Transverse colon (tissue), 4 donors: ENCODE results near the gene INHBA. TPM values are rescaled to one million over a fixed set of nuclear protein-coding genes. Genes with fewer than 3 reads are reported as not detected.

ENCODE experiments used
- DNase-seq: peaks from one replicate; pipeline ENCODE4 v3.0.0-alpha.2; 2019
- H3K27ac ChIP-seq, 4 donors: fragments of 200-600 bp; sonication (generic); 2 replicates each; pipeline ENCODE4 v1.5.1; 2016 to 2018; ENCODE audit warnings: inconsistent platforms in 4 of 4
- H3K27me3 ChIP-seq: fragments of 200-600 bp; sonication (generic); 2 replicates; pipeline ENCODE4 v1.5.1; 2017; ENCODE audit warnings: inconsistent platforms
- H3K36me3 ChIP-seq, 4 donors: fragments of 200-600 bp; sonication (generic); 2 replicates each; pipeline ENCODE4 v1.5.1; 2017 to 2019; ENCODE audit warnings: inconsistent platforms in 4 of 4
- H3K4me1 ChIP-seq, 4 donors: fragments of 200-600 bp; sonication (generic); 2 replicates each; pipeline ENCODE4 v1.5.1; 2017 to 2020; ENCODE audit warnings: inconsistent platforms in 4 of 4
- H3K4me3 ChIP-seq, 4 donors: fragments of 200-600 bp; sonication (generic); 1 replicate in 1 of 4; 2 replicates in 3 of 4; pipeline versions ENCODE4 v1.5.1 to v1.6.1; 2017 to 2019; ENCODE audit warnings: inconsistent platforms in 4 of 4
- H3K9me3 ChIP-seq, 2 donors: fragments of 200-600 bp; sonication (generic); 2 replicates each; pipeline ENCODE4 v1.5.1; 2017 to 2019; ENCODE audit warnings: inconsistent platforms in 2 of 2
- EP300 ChIP-seq: sonication (generic); formaldehyde crosslinking; IDR thresholded peaks from one replicate; pipeline ENCODE4 v1.6.1; 2017; ENCODE audit warnings: antibody characterized with exemption, low read depth
- POLR2A ChIP-seq: fragments of 450-650 bp; IDR thresholded peaks from one replicate; pipeline ENCODE4 v1.6.1; 2016; ENCODE audit warnings: antibody characterized with exemption, mild to moderate bottlenecking, moderate library complexity
- POLR2AphosphoS5 ChIP-seq, 3 donors: sonication (generic); formaldehyde crosslinking; IDR thresholded peaks; one replicate each; pipeline ENCODE4 v1.6.1; 2016; ENCODE audit warnings: antibody characterized with exemption in 3 of 3
- WGBS, 2 donors: methylation state at CpG; one replicate each; pipeline ENCODE4 v1.1.5; 2018; ENCODE audit warnings: low coverage in 1 of 2; 5-methylcytosine and 5-hydroxymethylcytosine counted together
- in situ Hi-C, 4 donors: fragments of 200-750 bp; cut with MboI; loops; one replicate each; pipeline versions ENCODE4 v1.15.0 to v1.15.1; 2017; ENCODE audit warnings: low sequenced_read_pairs in 3 of 4, low pct_ligation_motif_present in 1 of 4, low pct_unique_long_range_greater_than_20kb in 1 of 4
- intact Hi-C: fragments of 100-400 bp; cut with DNase I; formaldehyde crosslinking; loops from one replicate; pipeline ENCODE4 v1.15.1; 2023; ENCODE audit warnings: low total_unique reads
- total RNA-seq, 4 donors: library from RNA; depleted of rRNA; stranded (reverse); fragments of >200 nt; gene quantifications; one replicate each; pipeline ENCODE4 v1.1.0, GENCODE V29; 2016
- TF ChIP-seq, protein P1 (sequence below), 5 experiments: fragments of 200-600 bp in 3 of 5; fragments of 450-650 bp in 2 of 5; sonication (generic) in 3 of 5; IDR thresholded peaks; 1 replicate in 2 of 5; 2 replicates in 3 of 5; pipeline ENCODE4 v1.5.1; 2016 to 2017; ENCODE audit warnings: antibody characterized with exemption in 5 of 5, inconsistent platforms in 3 of 5, mild to moderate bottlenecking in 2 of 5, moderate library complexity in 1 of 5

Gene INHBA
- total RNA-seq, 4 donors from 2014 or later: 0.14 to 1.1 (median 1.00) TPM; not detected in 1

DNA sequence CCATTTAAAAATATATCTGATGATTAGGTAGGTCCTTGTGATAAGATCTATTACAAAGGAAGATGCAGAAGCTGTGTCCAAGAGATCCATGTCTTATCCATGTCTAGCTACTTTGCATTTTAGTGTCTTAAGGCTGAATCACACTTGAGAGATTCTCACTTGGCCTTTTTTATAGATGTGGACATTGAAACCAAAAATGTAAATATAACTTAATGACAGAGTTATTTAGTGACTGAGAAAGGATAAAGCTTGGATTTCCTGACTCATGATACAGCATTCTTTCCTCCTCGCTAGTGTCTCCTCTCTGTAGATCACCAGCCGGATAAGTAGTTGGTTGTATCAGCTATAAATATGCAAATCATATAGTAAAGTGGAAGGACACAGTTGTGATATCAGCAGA is 23.3 kb downstream of the INHBA start:
- no peaks in the 10 kb centered on the region for H3K4me1 ChIP-seq
- no peaks in the 10 kb centered on the region for H3K36me3 ChIP-seq
- DNase-seq: no peak
- no peaks in the 10 kb centered on the region for H3K9me3 ChIP-seq
- H3K27ac ChIP-seq: no peak overlapping the region
- H3K27me3 ChIP-seq: no peaks in the 10 kb centered on the region
- 60 to 73% methylated on average over 2 of the region's 2 CpGs for WGBS, 2 donors
- TF ChIP-seq, protein P1, sequence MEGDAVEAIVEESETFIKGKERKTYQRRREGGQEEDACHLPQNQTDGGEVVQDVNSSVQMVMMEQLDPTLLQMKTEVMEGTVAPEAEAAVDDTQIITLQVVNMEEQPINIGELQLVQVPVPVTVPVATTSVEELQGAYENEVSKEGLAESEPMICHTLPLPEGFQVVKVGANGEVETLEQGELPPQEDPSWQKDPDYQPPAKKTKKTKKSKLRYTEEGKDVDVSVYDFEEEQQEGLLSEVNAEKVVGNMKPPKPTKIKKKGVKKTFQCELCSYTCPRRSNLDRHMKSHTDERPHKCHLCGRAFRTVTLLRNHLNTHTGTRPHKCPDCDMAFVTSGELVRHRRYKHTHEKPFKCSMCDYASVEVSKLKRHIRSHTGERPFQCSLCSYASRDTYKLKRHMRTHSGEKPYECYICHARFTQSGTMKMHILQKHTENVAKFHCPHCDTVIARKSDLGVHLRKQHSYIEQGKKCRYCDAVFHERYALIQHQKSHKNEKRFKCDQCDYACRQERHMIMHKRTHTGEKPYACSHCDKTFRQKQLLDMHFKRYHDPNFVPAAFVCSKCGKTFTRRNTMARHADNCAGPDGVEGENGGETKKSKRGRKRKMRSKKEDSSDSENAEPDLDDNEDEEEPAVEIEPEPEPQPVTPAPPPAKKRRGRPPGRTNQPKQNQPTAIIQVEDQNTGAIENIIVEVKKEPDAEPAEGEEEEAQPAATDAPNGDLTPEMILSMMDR (IDR thresholded peaks at IDR 0.05): no peak
- TF ChIP-seq EP300 (no peak), POLR2AphosphoS5 (IDR thresholded peaks at IDR 0.05) (no peak)
- in situ Hi-C loops: no loop called here
- intact Hi-C loops: no loop called here
- H3K4me3 ChIP-seq: no peak overlapping the region

DNA sequence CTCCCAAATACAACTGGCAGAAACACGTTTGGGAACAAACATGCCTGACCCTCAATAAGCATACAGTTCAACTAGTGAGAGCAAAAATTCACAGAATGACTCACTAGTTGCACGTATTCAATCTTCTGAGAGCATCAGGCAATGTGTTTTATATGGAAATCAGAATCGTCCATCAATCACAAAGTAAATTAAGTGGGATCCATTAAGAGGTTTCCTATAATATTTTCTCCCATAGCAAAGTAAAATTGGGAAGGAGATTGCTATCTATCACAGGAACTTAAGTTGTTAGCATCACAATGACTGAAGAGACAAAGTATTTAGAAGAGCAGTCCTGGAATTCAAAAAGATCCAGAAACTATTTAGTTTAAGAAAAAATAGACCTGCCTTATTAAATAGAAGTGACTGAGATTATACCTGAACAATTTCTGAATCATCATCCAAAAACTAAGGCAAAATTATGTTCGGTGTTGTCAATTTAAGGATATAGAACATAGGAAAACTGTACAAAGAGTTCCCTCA is 28.3 kb downstream of the INHBA start:
- no peak for TF ChIP-seq POLR2AphosphoS5 (IDR thresholded peaks at IDR 0.05)
- TF ChIP-seq POLR2A: no peak
- no peak for TF ChIP-seq EP300
- TF ChIP-seq, protein P1 (IDR thresholded peaks at IDR 0.05): no peak
- in situ Hi-C loops (no loop called here), intact Hi-C loops (no loop called here)
- Histone ChIP-seq H3K36me3 (no peaks in the 10 kb centered on the region), H3K4me3 (no peak overlapping the region), H3K9me3 (no peaks in the 10 kb centered on the region), H3K27me3 (no peaks in the 10 kb centered on the region), H3K27ac (no peak overlapping the region), H3K4me1 (no peaks in the 10 kb centered on the region)
- 56 to 61% methylated on average over 4 of the region's 4 CpGs for WGBS, 2 donors
- no peak for DNase-seq

DNA sequence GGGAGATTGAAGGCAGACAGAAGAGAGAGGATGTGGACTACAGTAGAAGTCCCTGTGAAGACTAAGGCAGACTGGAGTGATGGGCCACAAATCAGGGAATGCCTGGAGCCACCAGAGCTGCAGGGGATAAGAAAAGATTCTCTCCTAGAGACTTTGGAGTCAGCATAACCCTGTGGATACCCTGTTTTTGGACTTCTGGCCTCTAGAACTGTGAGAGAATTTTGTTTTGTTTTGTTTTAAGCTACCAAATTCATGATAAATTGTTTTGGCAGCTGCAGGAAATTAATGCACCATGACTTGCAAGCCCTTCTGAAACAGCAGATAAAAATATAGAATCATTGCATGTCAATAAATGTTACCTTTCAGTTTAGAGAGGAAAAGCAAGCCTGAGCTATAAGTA is 41.3 kb downstream of the INHBA start:
- in situ Hi-C loops: no loop called here
- Histone ChIP-seq H3K9me3 (no peaks in the 10 kb centered on the region), H3K4me3 (no peak overlapping the region), H3K27me3 (no peaks in the 10 kb centered on the region), H3K4me1 (no peaks in the 10 kb centered on the region), H3K36me3 (no peaks in the 10 kb centered on the region), H3K27ac (no peak overlapping the region)
- intact Hi-C loops: no loop called here
- TF ChIP-seq POLR2A (no peak), POLR2AphosphoS5 (IDR thresholded peaks at IDR 0.05) (no peak), EP300 (no peak)
- TF ChIP-seq, protein P1 (IDR thresholded peaks at IDR 0.05): no peak
- no peak for DNase-seq

DNA sequence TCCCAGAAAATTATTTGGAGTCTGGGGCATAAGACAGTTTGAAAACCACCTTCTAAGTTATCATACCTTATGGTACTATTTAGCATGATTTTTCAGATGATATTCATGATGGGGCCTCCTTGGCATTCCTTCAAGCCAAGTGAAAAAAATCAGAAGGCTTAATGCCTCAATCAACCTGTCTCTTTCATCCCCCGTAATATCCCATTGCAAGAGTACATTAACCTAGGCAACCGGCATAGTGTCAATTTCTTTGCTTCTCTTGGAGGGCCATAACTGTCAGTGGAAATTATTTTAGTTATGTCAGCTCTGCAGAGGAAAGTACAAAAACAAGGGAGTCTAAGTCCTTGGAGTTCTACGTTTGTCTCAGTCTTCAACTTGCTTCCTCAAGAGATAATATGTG is 43.4 kb downstream of the INHBA start:
- Histone ChIP-seq H3K27ac (no peak overlapping the region), H3K4me3 (no peak overlapping the region), H3K27me3 (no peaks in the 10 kb centered on the region), H3K4me1 (no peaks in the 10 kb centered on the region), H3K36me3 (no peaks in the 10 kb centered on the region), H3K9me3 (no peaks in the 10 kb centered on the region)
- 79 to 85% methylated on average over 3 of the region's 3 CpGs for WGBS, 2 donors
- TF ChIP-seq POLR2A: no peak
- no peak for TF ChIP-seq POLR2AphosphoS5 (IDR thresholded peaks at IDR 0.05)
- TF ChIP-seq, protein P1 (IDR thresholded peaks at IDR 0.05): no peak
- TF ChIP-seq EP300: no peak
- DNase-seq: no peak
- in situ Hi-C loops: no loop called here
- intact Hi-C loops: no loop called here
